Breast epithelium (tissue), 3 donors: Measurements from ENCODE around the gene TBC1D3B.

ENCODE experiments used
- CTCF ChIP-seq, 3 donors: fragments of 450-650 bp; IDR thresholded peaks; one replicate each; pipeline ENCODE4 v1.5.1; 2016 to 2017; ENCODE audit warnings: antibody characterized with exemption in 3 of 3, mild to moderate bottlenecking in 3 of 3, moderate library complexity in 3 of 3
- POLR2A ChIP-seq: fragments of 450-650 bp; IDR thresholded peaks from one replicate; pipeline ENCODE4 v1.6.1; 2016; ENCODE audit warnings: antibody characterized with exemption, mild to moderate bottlenecking, moderate library complexity
- POLR2AphosphoS5 ChIP-seq, 3 donors: sonication (generic); formaldehyde crosslinking; IDR thresholded peaks; one replicate each; pipeline ENCODE4 v1.6.1; 2017; ENCODE audit warnings: antibody characterized with exemption in 3 of 3

DNA sequence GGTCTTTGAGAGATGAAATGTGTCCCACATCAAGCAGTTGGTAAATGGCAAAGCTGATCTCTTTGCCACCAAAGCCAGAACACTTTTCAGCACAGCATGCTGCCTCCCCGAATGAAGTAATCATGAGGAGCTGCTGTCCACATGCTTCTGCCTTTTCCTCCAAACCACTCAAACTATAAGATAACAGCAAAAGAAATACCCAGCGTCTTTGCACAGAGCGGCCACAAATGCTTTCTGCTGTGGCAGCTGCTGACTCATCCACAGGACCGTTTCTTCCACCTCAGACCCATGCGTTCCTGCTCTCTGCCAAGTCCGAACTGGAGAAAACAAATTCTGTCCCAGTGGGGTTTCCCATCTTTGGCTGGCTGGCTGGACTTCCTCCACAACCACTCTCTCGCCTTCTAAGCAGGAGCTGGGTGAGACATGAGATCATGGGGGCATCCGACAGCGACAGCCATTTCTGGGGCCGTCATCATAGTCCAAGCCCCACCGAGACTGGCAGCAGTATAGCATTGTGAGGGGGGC lies 27.1 kb downstream of the TBC1D3B start:
- TF ChIP-seq POLR2A (no peak), CTCF (IDR thresholded peaks at IDR 0.05) (no peak), POLR2AphosphoS5 (IDR thresholded peaks at IDR 0.05) (no peak)
